ENCODE measurements around the gene CLPTM1.
"Not testable (repeated sequence)": the region's sequence is repeated elsewhere in the genome, so short reads cannot be mapped to it uniquely, and the experiment has no call there.

Gene CLPTM1

DNA sequence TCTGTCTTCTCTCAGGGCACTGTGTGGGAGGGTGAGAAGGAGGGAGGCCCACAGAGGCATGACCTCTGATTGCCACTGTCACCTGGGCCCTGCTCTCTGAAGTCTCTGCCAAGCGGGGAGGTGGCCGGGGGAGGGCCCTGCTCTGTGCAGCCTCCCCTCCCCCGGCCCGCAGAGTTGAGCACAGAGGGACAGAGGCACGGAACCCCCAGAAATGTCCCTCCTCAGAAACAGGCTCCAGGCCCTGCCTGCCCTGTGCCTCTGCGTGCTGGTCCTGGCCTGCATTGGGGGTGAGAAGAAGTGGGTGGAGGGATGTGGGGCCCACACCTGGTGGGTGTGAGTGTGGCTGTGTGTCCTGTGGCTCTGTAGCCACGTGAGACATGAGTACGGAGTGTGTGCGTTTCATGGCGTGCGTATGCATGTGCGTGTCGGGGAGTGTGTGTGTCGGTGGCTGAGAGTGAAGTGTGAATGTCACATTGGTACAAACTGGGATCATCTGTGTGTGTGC, 13.1 kb upstream of the CLPTM1 start, which contains the start of gene APOC4:
TSS of gene APOC4 (plus strand) at position 171 of the 505 bp plus-strand sequence. CDS start at position 212, 41 bp downstream.
- no peak for DNase-seq

GRCh38 chr19:44943801-44944249, 11.4 kb upstream of the CLPTM1 start:
- no peak for DNase-seq

DNA sequence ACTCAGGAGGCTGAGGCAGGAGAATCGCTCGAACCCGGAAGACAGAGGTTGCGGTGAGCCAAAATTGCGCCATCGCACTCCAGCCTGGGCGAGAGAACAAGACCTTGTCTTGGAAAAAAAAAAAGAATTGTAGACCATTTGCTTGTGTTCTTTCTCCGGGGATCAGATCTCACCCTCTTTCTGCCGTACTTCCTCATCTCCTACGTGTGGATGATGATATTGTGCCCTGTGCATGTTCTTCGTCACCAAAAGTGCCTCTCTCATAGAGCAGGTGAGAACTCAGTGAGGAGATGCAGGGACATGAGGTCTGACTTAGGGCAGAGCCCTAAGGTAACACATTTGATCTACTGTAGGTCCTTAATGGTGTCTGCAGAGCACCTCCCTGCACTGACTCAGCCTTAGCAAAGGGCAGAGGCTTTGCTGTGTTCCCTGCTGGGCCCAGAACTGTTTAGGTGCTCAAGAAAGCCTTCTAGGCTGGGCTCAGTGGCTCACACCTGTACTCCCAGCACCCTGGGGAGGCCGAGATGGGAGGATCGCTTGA, 8.1 kb upstream of the CLPTM1 start:
- no peak for DNase-seq

- no peak for DNase-seq
These were observed 6.9 kb upstream of the CLPTM1 start for GRCh38 chr19:44948237-44948636.

DNA sequence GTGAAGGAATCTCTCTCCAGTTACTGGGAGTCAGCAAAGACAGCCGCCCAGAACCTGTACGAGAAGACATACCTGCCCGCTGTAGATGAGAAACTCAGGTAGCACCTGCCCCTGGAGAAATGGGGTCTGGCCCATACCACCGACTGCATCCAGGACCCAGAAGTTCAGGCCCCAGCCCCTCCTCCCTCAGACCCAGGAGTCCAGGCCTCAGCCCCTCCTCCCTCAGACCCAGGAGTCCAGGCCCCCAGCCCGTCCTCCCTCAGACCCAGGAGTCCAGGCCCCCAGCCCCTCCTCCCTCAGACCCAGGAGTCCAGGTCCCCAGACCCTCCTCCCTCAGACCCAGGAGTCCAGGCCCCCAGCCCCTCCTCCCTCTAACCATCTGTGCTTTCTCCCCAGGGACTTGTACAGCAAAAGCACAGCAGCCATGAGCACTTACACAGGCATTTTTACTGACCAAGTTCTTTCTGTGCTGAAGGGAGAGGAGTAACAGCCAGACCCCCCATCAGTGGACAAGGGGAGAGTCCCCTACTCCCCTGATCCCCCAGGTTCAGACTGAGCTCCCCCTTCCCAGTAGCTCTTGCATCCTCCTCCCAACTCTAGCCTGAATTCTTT, 6.3 kb upstream of the CLPTM1 start:
- DNase-seq: no peak

DNA sequence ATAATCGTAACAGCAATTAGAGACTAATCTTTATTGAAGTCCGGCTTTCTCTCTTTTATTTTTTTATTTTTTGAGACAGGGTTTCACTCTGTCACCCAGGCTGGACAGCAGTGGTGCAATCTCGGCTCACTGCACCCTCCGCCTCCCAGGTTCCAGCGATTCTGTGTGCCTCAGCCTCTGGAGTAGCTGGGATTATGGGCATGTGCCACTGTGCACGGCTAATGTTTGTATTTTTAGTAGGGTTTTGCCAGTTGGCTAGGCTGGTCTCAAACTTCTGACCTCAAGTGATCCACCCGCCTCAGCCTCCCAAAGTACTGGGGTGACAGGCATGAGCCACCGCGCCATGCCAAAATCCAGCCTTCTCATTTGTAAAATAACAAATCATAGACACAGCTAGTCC, 5.6 kb upstream of the CLPTM1 start:
- no peak for DNase-seq

GRCh38 chr19:44951179-44952159, 3.7 kb upstream of the CLPTM1 start:
- peak; percentile 72 for DNase-seq

- no peak for DNase-seq
These were observed 917 bp upstream of the CLPTM1 start for GRCh38 chr19:44954278-44954648.

DNA sequence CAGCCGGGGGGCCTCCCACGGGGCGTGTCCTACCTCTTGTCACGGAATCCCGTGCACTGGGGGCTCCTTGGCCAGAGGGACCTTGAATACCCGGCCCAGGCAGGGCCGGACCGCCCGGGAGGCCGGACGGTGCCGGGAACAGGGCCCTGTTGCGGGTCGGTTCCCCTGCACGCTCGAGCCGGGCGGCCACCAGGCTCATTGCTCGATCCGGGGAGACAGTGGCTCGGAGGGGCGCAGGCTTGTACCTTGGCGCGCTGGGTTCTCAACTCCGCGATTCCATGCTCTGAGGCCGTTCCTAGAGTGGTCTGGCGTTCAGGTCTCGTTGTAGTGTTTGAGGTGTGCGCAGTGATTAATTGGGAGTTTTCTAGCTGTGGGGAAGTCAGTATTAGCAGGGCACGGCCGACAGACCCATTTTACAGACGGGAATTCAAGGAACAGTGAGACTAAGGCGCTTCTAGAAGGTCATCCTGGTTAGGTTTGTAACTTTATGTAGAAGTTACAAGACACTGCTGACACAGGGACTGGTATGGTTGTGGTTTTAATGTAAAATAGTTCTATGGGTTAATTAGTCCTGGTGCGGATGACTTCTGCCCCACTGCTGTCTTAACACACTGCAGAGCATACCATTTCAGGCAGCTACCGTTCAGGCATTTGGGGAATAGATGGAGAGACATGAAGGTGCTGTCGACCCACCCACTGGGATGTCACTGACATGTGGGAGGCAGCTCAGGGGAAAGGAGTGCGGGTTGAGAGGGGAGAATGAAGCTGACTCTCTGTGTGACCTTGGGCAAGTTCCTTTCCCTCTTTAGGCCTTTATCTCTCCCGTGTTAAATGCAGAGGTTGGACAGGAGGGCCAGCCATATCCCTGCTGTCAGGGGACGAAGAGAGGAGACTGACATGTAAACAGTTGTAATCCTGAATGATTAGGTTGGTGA, 592 bp downstream of the CLPTM1 start:
- no peak for DNase-seq

- no peak for DNase-seq
These were observed 2.3 kb downstream of the CLPTM1 start for GRCh38 chr19:44957526-44957925.

- DNase-seq: no peak
These were observed 2.9 kb downstream of the CLPTM1 start for GRCh38 chr19:44958090-44958489.

DNA sequence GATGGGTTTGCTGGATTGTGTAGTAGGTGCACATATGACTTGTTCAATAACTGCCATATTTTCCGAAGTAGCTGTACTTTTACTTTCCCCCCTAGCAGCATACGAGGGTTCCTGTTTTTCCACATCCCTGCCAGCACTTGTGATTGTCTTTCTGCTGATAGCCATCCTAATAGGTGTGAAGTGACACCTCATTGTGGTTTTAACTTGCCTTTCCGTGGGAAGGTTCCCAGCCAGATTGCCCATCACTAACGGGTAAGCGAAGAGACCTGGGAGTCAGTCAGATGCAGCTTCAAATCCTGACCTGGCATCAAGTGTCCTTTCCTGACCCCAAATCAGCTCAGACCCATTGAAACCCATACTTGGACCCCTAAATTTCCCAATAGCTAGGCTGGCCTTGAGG, 4.5 kb downstream of the CLPTM1 start:
- DNase-seq: no peak

GRCh38 chr19:44960906-44961728, 5.9 kb downstream of the CLPTM1 start:
- no peak for DNase-seq

GRCh38 chr19:44961821-44962220, 6.6 kb downstream of the CLPTM1 start:
- DNase-seq: no peak

DNA sequence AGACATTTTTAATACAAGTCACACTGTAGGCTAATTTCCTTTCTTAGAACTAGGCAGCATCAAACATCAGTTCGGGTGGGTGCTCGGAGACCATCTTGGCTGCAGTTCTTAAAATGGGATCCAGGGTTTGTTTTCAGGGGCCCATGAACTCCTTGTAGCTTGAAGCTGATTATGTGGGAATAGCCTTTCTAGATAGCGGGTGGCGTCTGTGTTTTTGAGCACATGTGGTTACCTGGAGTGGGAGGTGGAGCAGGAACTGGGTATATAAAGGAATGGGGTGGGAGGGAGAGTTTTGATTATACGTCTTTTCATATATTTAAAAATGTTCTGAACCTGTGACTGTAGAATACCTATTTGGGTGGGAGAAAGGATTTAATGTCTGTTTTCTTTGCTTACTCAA, 12.9 kb downstream of the CLPTM1 start:
- no peak for DNase-seq

DNA sequence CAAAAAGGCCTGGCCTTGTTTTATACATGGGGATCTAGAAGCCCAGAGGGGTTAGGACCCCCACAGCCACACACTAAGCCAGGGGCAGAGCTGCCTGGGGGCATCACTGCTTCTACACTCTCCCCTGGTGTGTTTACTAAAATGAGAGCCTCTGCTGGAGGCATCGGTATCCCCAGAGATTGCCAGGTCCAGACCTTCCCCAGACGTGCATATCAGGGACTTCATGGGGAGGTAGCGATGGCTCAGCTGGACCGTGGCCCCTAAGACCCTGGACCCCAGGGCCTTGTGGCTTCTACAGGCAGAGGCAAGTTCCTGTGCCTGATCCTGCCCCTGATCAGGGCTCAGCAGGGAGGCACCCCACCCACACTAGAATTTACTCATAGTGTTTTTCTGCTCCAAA, 13.5 kb downstream of the CLPTM1 start:
- no peak for DNase-seq

DNA sequence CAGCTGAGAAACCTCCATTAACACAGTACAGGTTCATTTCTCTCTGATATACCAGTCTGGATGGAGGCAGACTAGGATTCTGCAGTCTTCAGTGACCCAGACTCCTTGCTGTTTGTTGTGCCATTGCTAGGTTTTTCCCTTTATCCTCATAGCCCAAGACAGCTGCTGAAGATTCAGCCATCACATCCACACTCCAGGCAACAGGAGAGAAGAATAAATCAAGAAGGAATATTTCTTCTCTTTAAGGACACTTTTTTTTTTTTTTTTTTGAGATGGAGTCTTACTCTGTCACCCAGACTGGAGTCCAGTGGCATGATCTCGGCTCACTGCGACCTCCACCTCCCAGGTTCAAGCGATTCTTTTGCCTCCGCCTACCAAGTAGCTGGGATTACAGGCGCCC, 14.3 kb downstream of the CLPTM1 start:
- DNase-seq: no peak

DNA sequence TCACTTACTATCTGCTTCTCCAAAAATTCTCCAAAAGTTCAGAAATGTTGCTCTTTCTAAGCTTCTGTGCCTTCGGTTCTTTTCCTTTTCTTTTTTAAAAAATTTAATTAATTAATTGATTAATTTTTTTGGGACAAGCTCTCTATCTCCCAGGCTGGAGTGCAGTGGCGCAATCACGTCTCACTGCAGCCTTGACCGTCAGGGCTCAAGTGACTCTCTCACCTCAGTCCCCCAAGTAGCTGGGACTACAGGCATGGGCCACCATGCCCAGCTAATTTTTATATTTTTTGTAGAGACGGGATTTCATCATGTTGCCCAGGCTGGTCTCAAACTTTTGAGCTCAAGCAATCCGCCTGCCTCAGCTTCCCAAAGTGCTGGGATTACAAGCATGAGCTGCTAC, 16.3 kb downstream of the CLPTM1 start:
- not testable (repeated sequence) for DNase-seq

DNA sequence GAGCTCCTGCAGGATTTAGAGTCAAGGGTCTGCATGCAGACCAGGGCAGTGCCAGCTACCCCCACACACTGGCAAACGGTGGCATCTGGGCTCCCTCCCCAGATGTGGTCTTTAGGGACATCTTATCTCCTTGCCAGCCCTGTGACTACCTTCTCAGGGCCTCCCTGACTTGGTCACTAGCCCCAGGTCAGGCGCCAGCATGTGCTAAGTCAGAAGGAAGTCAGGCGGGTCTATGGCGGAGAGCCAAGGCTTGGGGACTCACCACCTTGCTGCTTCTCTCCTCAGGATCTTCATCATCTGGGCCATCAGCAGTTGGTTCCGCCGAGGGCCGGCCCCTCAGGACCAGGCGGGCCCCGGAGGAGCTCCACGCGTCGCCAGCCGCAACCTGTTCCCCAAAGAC, 17.6 kb downstream of the CLPTM1 start:
- DNase-seq: no peak

DNA sequence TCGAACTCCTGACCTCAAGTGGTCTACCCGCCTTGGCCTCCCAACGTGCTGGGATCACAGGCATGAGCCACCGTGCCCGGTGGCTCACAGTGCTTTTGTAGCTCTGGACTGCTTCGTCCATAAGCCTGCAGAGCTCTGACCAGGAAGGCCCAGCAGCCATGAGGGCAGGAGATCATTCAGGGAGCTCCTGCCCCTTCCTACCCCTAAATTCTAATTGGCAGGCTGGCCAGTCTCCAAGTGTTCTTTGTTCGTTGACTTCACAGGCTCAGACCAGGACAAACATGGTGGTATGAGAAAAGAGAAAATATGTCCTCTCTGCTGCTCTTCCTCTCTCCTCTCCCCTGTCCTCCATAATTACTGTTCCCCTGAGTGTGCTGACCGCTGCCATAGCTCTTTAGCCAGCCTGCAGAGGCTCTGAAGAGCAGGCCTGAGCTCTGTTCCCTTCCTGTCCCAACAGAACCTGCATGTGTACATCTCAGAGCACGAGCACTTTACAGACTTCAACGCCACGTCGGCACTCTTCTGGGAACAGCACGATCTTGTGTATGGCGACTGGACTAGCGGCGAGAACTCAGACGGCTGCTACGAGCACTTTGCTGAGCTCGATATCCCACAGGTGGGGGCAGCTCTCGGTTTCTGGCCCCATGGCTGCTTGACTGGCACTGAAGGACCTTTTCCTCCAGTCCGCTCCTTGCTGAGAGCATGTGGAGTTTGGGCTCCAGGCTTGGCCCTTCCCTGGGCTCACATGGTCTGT, 19.0 kb downstream of the CLPTM1 start:
- no peak for DNase-seq

GRCh38 chr19:44974857-44975256, 19.7 kb downstream of the CLPTM1 start:
- DNase-seq: no peak

Measured in right forelimb (tissue), 1 donor.